NCI-H1930 (cell line): ENCODE measurements around the gene ATAD3C.
"Not testable (repeated sequence)": the region's sequence is repeated elsewhere in the genome, so short reads cannot be mapped to it uniquely, and the experiment has no call there.

Experiments
- DNase-seq, 2 experiments: peaks; one replicate each; lab custom pipeline; 2025; lab: John Stamatoyannopoulos, UW

ATAD3C gene

DNA sequence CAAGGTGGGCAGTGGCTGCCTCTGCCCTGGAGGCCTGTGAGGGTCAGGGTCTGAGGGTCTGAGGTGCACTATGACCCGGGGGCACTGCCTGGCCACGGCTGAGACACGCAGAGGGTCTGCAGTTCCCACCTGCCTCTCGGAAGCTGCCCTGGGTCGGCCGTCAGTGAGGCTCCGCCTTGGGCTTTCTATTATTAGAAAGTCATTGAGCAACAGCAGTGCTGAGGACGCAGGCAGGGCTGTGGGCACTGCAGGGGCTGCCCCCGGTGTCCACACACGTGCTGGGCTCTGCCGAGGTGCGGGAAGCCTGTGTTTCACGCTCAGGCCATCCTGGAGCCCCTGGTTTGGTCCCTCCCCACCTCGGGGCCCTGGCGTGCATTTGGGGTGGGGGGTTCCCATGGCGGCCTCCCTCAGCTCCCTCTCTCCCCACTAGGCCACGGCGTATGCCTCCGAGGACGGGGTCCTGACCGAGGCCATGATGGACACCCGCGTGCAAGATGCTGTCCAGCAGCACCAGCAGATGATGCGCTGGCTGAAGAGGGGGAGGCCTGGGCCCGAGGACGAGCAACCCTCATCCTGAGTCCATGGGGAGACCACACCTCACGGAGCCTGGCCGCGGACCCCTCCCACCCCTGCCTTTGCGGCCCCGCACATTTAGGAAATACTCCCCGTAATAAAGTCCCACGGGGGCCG lies 59.4 kb downstream of the ATAD3C start:
- not testable (repeated sequence) for DNase-seq

DNA sequence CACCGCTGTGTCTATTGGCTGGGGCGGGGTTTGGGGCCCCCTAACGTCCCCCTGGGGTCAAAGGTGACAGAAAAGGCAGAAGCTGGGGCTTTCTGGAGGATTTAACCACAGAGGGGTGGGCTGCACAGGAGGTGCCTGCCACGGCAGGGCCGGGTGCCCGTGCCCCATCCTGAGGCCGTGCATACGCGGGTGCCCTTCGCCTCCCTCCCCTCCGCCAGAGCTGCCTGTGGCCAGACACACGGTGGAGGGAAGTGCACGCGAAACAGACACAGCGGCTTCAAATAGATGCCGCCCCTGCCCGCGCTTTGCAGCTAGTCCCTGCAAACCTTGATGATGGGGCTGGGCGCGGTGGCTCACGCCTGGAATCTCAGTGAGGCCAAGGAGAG lies 60.0 kb downstream of the ATAD3C start:
- DNase-seq = not testable (repeated sequence)

DNA sequence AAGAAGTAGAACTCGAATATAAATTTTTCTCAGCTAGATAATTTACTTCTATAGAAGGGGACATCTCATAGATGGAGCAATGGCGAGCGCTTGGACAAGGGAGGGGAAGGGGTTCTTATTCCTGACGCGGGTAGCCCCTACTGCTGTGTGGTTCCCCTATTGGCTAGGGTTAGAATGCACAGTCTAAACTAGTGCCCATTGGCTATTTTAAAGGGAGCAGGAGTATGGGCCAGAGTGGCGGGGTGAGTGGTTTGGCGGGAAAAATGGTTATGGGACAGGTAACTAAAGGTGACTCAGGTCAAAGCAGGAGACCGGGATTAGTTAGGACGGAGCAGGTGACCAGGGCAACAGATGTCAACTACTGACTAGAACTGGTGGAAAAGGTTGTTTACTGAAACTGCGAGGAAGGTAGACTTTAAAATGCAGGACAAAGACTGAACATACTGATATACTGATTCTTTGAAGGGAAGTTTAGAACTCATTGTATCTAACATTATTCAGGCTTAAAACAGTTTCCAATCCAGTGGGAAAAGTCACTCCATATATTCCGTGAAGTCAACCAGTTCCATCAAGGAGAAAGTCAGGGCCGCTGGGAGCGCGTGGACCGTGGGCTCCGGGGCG lies 61.5 kb downstream of the ATAD3C start:
- DNase-seq = peak; percentile 8 to 13

GRCh38 chr1:1511533-1512285 lies 62.2 kb downstream of the ATAD3C start, which contains the start of gene ATAD3A:
Gene ATAD3A, plus strand, starts transcription at chr1:1512162. Its CDS starts 107 bp downstream, at chr1:1512269.
- DNase-seq = peak; percentile 96 to 98

DNA sequence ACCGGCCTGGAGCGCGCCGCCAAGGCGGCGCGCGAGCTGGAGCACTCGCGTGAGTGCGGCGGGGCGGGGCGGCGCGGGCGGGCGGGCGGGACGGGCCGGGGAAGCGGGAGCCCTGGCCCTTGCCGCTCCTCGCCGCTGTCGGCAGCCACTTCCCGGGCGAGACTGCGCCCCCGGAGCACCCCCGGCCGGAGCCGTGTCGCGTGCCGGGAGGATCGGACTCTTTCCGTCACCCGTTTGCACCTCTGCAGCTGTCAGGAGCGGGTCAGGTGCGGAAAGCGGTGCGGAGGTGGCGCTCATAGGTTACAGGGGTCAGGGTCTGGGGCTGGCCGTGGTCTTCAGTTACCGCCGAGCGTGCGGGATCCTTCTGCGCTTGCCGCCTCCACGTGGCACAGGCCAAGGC lies 62.9 kb downstream of the ATAD3C start:
- not testable (repeated sequence) for DNase-seq

DNA sequence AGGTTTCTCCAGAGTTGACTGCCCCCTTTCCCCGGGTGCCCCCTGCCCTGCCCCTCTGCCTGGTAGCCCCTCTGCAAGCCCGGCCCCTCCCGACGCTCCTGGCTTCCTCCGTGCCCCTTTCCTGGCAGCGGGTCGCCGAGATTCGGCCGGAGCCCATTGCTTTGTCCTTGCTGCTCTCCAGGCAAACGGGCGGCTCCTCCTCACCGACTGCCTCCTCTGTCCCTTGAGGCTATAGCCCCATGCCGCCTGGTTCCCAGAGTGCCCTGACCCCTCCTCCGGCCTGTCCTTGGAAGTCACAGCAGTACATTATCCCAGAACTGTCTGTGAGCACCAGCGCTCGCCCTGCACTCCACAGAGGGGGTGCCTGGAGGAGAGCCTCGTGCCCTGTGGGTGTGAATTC lies 64.2 kb downstream of the ATAD3C start:
- not testable (repeated sequence) for DNase-seq

- not testable (repeated sequence) for DNase-seq
These were observed 64.9 kb downstream of the ATAD3C start for GRCh38 chr1:1514376-1514775.

DNA sequence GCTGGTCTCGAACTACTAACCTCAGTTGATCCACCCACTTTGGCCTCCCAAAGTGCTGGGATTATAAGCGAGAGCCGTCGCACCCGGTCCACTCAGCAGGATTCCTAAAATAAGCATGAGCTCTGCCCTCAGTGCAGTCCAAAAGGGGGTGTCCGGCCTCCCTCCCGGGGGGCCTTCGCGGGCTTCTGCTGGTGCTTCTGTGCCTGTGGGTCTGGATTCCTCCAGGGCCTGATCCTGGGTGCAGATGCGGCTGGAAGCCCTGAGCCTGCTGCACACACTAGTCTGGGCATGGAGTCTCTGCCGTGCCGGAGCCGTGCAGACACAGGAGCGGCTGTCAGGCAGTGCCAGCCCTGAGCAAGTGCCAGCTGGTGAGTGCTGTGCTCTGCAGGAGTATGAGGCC lies 67.4 kb downstream of the ATAD3C start:
- not testable (repeated sequence) for DNase-seq

DNA sequence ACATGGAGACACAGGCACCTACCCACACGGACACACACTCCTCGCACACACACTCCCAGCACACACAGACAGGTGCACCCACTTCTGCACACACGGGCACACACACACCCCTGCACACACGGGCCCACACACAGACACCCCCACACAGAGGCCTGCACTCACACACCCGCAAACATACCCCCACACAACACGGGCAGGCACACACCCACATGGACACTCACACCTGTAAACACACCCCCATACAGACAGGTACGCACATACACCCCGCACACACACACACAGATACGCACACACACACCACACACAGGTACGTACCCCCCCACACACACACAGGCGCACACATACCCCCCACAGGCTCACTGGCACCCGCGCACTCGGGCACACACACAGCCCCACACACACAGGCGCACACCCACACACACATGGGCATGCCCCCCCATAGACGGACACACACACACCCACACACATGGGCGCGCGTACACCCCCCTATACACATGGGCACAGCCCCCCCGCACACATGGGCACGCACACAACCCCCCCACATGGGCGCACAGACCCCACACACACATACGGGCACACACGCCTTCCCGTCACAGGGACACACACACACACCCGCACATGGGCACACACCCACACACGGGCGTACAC lies 68.6 kb downstream of the ATAD3C start:
- DNase-seq = no peak

DNA sequence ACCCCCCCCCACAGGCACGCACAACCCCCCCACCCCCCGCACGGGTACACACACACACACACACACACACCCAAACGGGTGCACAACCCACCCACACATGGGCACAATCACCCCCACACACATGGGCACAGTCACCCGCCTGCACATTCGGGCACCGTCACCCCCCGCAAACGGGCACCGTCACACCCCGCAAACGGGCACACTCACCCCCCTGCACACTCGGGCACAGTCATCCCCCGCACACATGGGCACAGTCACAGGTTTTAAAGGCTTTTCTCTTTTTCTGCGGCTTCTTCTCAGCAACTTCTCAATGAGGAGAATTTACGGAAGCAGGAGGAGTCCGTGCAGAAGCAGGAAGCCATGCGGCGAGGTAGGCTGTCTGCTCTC lies 69.1 kb downstream of the ATAD3C start:
- DNase-seq = not testable (repeated sequence)
